ENCODE measurements around the gene SYNGR4.

Gene SYNGR4

DNA sequence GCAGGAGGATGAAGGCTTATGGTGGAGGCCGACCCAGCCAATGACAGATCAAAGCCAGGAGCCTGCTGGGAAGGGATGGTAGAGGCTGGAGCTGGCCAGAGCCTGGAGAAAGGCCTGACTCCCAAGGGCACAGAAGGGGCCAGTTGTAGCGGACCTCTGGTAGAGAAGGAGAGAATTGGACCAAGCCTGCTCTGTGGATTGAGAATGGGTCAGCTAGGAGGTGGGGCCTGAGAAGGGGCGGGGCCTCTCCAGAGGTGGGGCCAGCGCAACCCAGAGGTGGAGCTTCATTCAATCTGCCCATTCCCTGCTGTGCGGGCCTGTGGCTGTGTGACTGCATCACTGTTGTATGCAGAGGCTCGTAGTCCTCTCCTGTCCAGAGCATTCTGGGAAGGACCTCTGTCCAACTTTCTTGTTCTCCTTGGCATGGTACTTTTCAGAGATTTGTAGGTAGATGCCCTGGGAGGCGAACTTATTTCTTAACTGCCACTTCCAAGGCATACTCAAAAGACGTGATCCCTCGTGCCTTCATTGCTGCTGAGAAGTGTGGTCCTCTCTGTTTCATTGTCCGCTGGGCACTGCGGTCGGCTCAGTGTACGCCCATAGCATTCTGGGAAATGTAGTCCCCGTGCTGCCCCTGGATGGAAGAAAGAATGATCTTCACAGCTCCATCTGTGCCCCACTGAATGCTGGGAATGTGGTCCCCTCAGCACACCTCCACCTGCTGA, 36.0 kb downstream of the SYNGR4 start:
- Mint-ChIP-seq H3K27ac (peak overlapping the region; percentile 80), H3K27me3 (peaks cover 31% of the 10 kb centered on the region), H3K9me3 (peaks cover 9% of the 10 kb centered on the region), H3K4me3 (no peak overlapping the region), H3K4me1 (ENCODE audit: low read depth) (peaks cover 54% of the 10 kb centered on the region), H3K36me3 (ENCODE audit: low read depth) (peaks cover 10% of the 10 kb centered on the region)
- intact Hi-C loops (cut with micrococcal nuclease) = loop anchor here (2.0 kb wide), 1 partner anchor 15 kb away; no protein-coding TSS in a partner anchor

DNA sequence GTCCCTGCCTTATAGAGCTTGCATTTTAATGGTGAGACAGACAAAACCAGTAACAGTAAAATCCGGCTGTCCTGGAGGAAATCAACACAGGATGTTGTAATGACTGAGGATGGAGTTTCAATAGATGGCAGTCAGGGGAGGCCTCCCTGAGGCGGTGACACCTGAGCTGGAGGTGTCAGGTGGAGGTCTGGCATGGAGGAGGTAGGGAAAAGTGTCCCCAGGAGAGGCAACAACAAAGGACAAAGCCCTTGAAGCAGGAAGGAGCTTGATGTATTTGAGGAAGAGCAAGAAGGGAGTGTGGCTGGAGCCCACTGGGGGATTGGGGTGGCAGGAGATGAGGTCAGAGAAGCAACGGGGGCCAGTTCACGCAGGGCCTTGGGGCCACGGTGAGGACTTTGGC, 37.1 kb downstream of the SYNGR4 start:
- intact Hi-C loops (cut with micrococcal nuclease) = loop anchor here (2.0 kb wide), 1 partner anchor 14 kb away; no protein-coding TSS in a partner anchor
- Mint-ChIP-seq H3K4me1 (ENCODE audit: low read depth) (peaks cover 51% of the 10 kb centered on the region), H3K27me3 (peaks cover 23% of the 10 kb centered on the region), H3K36me3 (ENCODE audit: low read depth) (peaks cover 10% of the 10 kb centered on the region), H3K9me3 (peaks cover 18% of the 10 kb centered on the region), H3K27ac (no peak overlapping the region), H3K4me3 (no peak overlapping the region)

GRCh38 chr19:48403606-48404005, 39.4 kb downstream of the SYNGR4 start:
- Mint-ChIP-seq H3K27ac (peak overlapping the region; percentile 35), H3K27me3 (peaks cover 18% of the 10 kb centered on the region), H3K4me1 (ENCODE audit: low read depth) (peaks cover 39% of the 10 kb centered on the region), H3K9me3 (peaks cover 18% of the 10 kb centered on the region), H3K36me3 (ENCODE audit: low read depth) (no peaks in the 10 kb centered on the region), H3K4me3 (no peak overlapping the region)
- intact Hi-C loops (cut with micrococcal nuclease) = no loop called here

- Mint-ChIP-seq H3K4me1 (ENCODE audit: low read depth) (peaks cover 25% of the 10 kb centered on the region), H3K9me3 (peaks cover 9% of the 10 kb centered on the region), H3K27ac (no peak overlapping the region), H3K36me3 (ENCODE audit: low read depth) (no peaks in the 10 kb centered on the region), H3K4me3 (no peak overlapping the region), H3K27me3 (peaks cover 21% of the 10 kb centered on the region)
- intact Hi-C loops (cut with micrococcal nuclease) = no loop called here
These were observed 41.0 kb downstream of the SYNGR4 start for GRCh38 chr19:48405010-48405659.

DNA sequence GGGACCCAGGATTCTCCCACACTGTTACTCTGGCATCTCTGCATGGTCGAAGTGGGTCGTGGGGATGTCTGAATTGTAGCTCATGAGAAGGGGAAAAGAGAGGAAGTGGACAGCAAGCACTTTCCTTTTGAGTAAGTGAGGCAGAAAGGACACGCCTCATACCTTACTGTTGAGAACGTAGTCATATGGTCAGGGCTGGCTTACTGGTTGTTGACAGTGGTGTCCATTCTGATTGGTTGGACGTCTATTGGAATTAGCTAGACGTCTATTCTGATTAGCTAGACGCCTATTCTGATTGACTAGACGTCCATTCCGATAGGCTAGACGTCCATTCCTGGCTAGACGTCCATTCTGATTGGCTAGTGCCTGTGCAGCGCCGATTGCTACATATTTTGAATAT, 41.7 kb downstream of the SYNGR4 start:
- Mint-ChIP-seq H3K27ac (no peak overlapping the region), H3K9me3 (peaks cover 9% of the 10 kb centered on the region), H3K36me3 (ENCODE audit: low read depth) (no peaks in the 10 kb centered on the region), H3K4me3 (no peak overlapping the region), H3K27me3 (peaks cover 21% of the 10 kb centered on the region), H3K4me1 (ENCODE audit: low read depth) (peaks cover 25% of the 10 kb centered on the region)
- intact Hi-C loops (cut with micrococcal nuclease) = no loop called here

DNA sequence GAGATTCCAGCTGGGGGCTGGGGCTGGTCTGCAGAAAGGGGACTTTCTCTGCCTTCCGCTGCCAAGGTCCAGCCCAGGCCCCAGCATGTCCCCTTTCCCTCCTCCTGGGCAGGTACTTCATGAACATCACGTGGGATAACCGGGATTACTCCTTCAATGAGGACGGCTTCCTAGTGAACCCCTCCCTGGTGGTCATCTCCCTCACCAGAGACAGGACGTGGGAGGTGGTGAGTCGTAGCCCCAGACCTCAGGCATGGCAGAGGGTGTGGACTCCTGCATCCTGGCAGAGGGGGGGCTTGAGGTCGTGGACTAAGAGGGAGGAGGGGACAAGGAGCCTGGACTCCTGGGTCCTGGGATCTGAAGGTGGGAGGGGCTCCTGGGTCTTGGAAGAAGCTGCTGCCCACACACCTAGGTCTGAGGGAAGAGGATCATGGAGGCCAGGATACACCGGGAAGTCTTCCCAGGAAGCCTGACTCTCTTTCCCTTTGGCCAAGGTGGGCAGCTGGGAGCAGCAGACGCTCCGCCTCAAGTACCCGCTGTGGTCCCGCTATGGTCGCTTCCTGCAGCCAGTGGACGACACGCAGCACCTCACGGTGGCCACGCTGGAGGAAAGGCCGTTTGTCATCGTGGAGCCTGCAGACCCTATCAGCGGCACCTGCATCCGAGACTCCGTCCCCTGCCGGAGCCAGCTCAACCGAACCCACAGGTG, 49.9 kb downstream of the SYNGR4 start:
- Mint-ChIP-seq H3K36me3 (ENCODE audit: low read depth) (no peaks in the 10 kb centered on the region), H3K27me3 (peaks cover 36% of the 10 kb centered on the region), H3K27ac (no peak overlapping the region), H3K9me3 (no peaks in the 10 kb centered on the region), H3K4me1 (ENCODE audit: low read depth) (peaks cover 45% of the 10 kb centered on the region), H3K4me3 (no peak overlapping the region)
- intact Hi-C loops (cut with micrococcal nuclease) = loop anchor here (2.0 kb wide), 1 partner anchor 13 kb away; no protein-coding TSS in a partner anchor

DNA sequence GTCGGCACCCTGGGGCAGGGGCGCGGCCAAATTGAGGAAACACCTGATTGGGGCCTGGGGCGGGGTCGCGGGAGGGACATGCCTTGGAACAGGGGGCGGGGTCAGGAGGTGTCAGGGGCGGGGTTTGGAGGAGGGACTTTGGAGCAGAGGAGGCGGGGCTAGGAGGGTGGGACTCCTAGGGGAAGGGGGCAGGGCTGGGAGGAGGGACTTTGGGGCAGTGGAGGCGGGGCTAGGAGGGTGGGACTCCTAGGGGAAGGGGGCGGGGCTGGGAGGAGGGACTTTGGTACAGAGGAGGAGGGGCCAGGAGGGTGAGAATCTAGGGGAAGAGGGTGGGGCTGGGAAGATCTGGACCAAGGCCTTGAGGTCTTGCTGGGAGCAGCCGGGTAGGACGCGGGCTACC, 51.2 kb downstream of the SYNGR4 start:
- H3K4me3 Mint-ChIP-seq = peak overlapping the region; percentile 75
- H3K36me3 Mint-ChIP-seq (ENCODE audit: low read depth) = no peaks in the 10 kb centered on the region
- H3K27me3 Mint-ChIP-seq = peaks cover 36% of the 10 kb centered on the region
- peaks cover 49% of the 10 kb centered on the region for H3K4me1 Mint-ChIP-seq (ENCODE audit: low read depth)
- H3K27ac Mint-ChIP-seq = peak overlapping the region; percentile 70
- intact Hi-C loops (cut with micrococcal nuclease) = loop anchor here (1.0 to 2.0 kb wide), 2 partner anchors 15 to 51 kb away; partner anchors contain the start of gene SYNGR4
- no peaks in the 10 kb centered on the region for H3K9me3 Mint-ChIP-seq

- Mint-ChIP-seq H3K27me3 (peaks cover 36% of the 10 kb centered on the region), H3K4me1 (ENCODE audit: low read depth) (peaks cover 49% of the 10 kb centered on the region), H3K36me3 (ENCODE audit: low read depth) (no peaks in the 10 kb centered on the region), H3K27ac (peak overlapping the region; percentile 70), H3K9me3 (no peaks in the 10 kb centered on the region), H3K4me3 (peak overlapping the region; percentile 75)
- intact Hi-C loops (cut with micrococcal nuclease) = loop anchor here (1.0 to 2.0 kb wide), 2 partner anchors 15 to 52 kb away; partner anchors contain the start of gene SYNGR4
These were observed 51.6 kb downstream of the SYNGR4 start for GRCh38 chr19:48415806-48416221.

DNA sequence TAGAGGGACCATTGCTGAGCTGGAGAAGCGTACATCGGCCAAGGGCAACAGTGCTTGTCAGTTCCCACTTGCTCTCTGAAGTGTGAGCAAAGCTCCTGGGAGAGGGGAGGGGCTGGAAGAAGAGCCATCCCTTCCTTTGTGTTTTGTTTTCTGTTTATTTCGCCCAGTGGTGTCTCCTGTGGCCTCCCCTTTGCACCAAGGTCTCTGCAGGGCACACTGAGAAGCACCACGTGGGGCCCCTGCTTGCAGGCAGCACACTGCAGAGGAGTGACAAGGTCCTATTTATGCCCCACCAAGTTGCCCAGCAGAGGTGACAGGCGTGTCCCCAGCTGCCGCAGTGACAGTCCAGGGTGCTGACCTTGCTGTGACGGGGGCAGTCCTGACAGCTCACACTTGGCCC, 53.3 kb downstream of the SYNGR4 start:
- H3K36me3 Mint-ChIP-seq (ENCODE audit: low read depth) = no peaks in the 10 kb centered on the region
- H3K27me3 Mint-ChIP-seq = peaks cover 36% of the 10 kb centered on the region
- no peak overlapping the region for H3K4me3 Mint-ChIP-seq

GRCh38 chr19:48418317-48419064, 54.3 kb downstream of the SYNGR4 start:
- Mint-ChIP-seq H3K4me3 (peak overlapping the region; percentile 66), H3K36me3 (ENCODE audit: low read depth) (no peaks in the 10 kb centered on the region), H3K9me3 (no peaks in the 10 kb centered on the region), H3K4me1 (ENCODE audit: low read depth) (peaks cover 48% of the 10 kb centered on the region), H3K27me3 (peaks cover 28% of the 10 kb centered on the region), H3K27ac (peak overlapping the region; percentile 70)
- intact Hi-C loops (cut with micrococcal nuclease) = no loop called here

More for the DNA sequence above, 53.3 kb downstream of the SYNGR4 start:
- intact Hi-C loops (cut with micrococcal nuclease) = no loop called here
- H3K27ac Mint-ChIP-seq = no peak overlapping the region
- H3K4me1 Mint-ChIP-seq (ENCODE audit: low read depth) = peaks cover 49% of the 10 kb centered on the region
- no peaks in the 10 kb centered on the region for H3K9me3 Mint-ChIP-seq

- H3K4me1 Mint-ChIP-seq (ENCODE audit: low read depth) = peaks cover 43% of the 10 kb centered on the region
- no peaks in the 10 kb centered on the region for H3K36me3 Mint-ChIP-seq (ENCODE audit: low read depth)
- H3K27ac Mint-ChIP-seq = peak overlapping the region; percentile 70
- no peaks in the 10 kb centered on the region for H3K9me3 Mint-ChIP-seq
- H3K27me3 Mint-ChIP-seq = peaks cover 19% of the 10 kb centered on the region
- peak overlapping the region; percentile 66 for H3K4me3 Mint-ChIP-seq
- intact Hi-C loops (cut with micrococcal nuclease) = no loop called here
These were observed 55.2 kb downstream of the SYNGR4 start for GRCh38 chr19:48419158-48419920.

DNA sequence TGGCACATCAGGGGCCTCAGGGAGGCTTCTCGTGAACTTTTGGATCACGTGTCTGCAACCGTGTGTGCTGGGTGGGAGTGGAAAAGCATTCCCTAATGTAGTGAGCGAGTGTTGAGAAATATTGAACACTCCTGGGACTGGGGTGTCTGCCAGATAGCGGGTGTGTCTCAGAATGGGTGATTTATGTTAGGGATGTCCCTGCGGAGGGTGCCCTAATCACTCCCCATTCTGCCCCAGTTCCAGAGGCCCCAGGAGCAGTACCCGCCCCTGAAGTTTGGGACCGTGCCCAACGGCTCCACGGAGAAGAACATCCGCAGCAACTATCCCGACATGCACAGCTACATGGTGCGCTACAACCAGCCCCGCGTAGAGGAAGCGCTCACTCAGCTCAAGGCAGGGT, 57.4 kb downstream of the SYNGR4 start:
- no peak overlapping the region for H3K4me3 Mint-ChIP-seq
- no peaks in the 10 kb centered on the region for H3K36me3 Mint-ChIP-seq (ENCODE audit: low read depth)
- intact Hi-C loops (cut with micrococcal nuclease) = no loop called here
- peaks cover 3% of the 10 kb centered on the region for H3K27me3 Mint-ChIP-seq
- H3K27ac Mint-ChIP-seq = peak overlapping the region; percentile 37
- peaks cover 33% of the 10 kb centered on the region for H3K4me1 Mint-ChIP-seq (ENCODE audit: low read depth)
- H3K9me3 Mint-ChIP-seq = no peaks in the 10 kb centered on the region

DNA sequence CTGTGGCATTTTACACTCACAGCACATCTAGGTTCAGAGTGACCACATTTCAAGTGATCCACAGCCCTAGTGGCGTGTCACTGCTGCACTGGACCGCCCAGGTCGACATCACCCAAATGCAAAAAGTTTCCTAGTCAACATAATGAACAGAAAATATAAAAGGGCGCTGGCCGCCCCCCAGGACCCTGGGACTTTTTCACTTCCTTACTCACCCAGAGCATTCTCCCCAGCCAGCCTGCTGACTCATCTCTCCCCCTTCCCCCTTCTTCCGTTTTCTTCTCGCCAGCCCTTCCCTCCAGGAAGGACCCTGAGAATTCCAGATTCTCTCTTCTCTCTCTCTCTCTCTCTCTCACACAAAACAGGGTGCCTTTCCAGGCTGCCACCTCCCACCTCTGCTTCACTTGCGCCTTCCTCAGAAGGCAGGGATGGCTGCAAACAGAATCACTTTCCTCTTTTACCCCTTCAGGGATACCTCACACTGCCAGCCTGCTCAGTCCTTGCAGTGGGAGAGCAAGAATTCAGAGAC, 60.6 kb downstream of the SYNGR4 start:
- intact Hi-C loops (cut with micrococcal nuclease) = no loop called here
- H3K27ac Mint-ChIP-seq = peak overlapping the region; percentile 69
- H3K4me3 Mint-ChIP-seq = peak overlapping the region; percentile 35
- H3K9me3 Mint-ChIP-seq = no peaks in the 10 kb centered on the region
- H3K36me3 Mint-ChIP-seq (ENCODE audit: low read depth) = no peaks in the 10 kb centered on the region
- H3K4me1 Mint-ChIP-seq (ENCODE audit: low read depth) = peaks cover 14% of the 10 kb centered on the region
- H3K27me3 Mint-ChIP-seq = no peaks in the 10 kb centered on the region
